ENCODE measurements around the gene OR5AU1.
"Not testable (repeated sequence)": the region's sequence is repeated elsewhere in the genome, so short reads cannot be mapped to it uniquely, and the experiment has no call there.

The OR5AU1 gene

GRCh38 chr14:21171128-21171527 is 15.3 kb upstream of the OR5AU1 start:
- DNase-seq (ENCODE audit: low read depth in 2 of 2), result no peak

- DNase-seq (ENCODE audit: low read depth in 2 of 2), result no peak
Observed at GRCh38 chr14:21169573-21169972, 13.7 kb upstream of the OR5AU1 start.

- no peak for DNase-seq (ENCODE audit: low read depth in 2 of 2)
Observed at GRCh38 chr14:21168055-21168454, 12.2 kb upstream of the OR5AU1 start.

GRCh38 chr14:21165670-21166069 is 9.8 kb upstream of the OR5AU1 start:
- DNase-seq (ENCODE audit: low read depth in 2 of 2), result not testable (repeated sequence)

GRCh38 chr14:21165002-21165605 is 9.2 kb upstream of the OR5AU1 start:
- not testable (repeated sequence) for DNase-seq (ENCODE audit: low read depth in 2 of 2)

GRCh38 chr14:21163871-21164291 is 8.0 kb upstream of the OR5AU1 start:
- DNase-seq (ENCODE audit: low read depth in 2 of 2), result no peak

- no peak for DNase-seq (ENCODE audit: low read depth in 2 of 2)
Observed at GRCh38 chr14:21162081-21162480, 6.2 kb upstream of the OR5AU1 start.

GRCh38 chr14:21160061-21160610 is 4.3 kb upstream of the OR5AU1 start:
- no peak for DNase-seq (ENCODE audit: low read depth in 2 of 2)

GRCh38 chr14:21158175-21158574 is 2.3 kb upstream of the OR5AU1 start:
- DNase-seq (ENCODE audit: low read depth in 2 of 2), result not testable (repeated sequence)

- no peak for DNase-seq (ENCODE audit: low read depth in 2 of 2)
Observed at GRCh38 chr14:21149641-21150367, 6.1 kb downstream of the OR5AU1 start.

- no peak for DNase-seq (ENCODE audit: low read depth in 2 of 2)
Observed at GRCh38 chr14:21145437-21145836, 10.4 kb downstream of the OR5AU1 start.

- DNase-seq (ENCODE audit: low read depth in 2 of 2), result no peak
Observed at GRCh38 chr14:21142357-21142756, 13.5 kb downstream of the OR5AU1 start.

- DNase-seq (ENCODE audit: low read depth in 2 of 2), result no peak
Observed at GRCh38 chr14:21136024-21136423, 19.8 kb downstream of the OR5AU1 start.

- DNase-seq (ENCODE audit: low read depth in 2 of 2), result no peak
Observed at GRCh38 chr14:21133901-21134300, 22.0 kb downstream of the OR5AU1 start.

GRCh38 chr14:21123429-21123828 is 32.4 kb downstream of the OR5AU1 start:
- no peak for DNase-seq (ENCODE audit: low read depth in 2 of 2)

- DNase-seq (ENCODE audit: low read depth in 2 of 2), result no peak
Observed at GRCh38 chr14:21121122-21121521, 34.7 kb downstream of the OR5AU1 start.

- DNase-seq (ENCODE audit: low read depth in 2 of 2), result no peak
Observed at GRCh38 chr14:21120686-21121085, 35.2 kb downstream of the OR5AU1 start.

- no peak for DNase-seq (ENCODE audit: low read depth in 2 of 2)
Observed at GRCh38 chr14:21118933-21119332, 36.9 kb downstream of the OR5AU1 start.

GRCh38 chr14:21113369-21113768 is 42.5 kb downstream of the OR5AU1 start:
- no peak for DNase-seq (ENCODE audit: low read depth in 2 of 2)

GRCh38 chr14:21112255-21112654 is 43.6 kb downstream of the OR5AU1 start:
- no peak for DNase-seq (ENCODE audit: low read depth in 2 of 2)

- DNase-seq (ENCODE audit: low read depth in 2 of 2), result no peak
Observed at GRCh38 chr14:21109377-21110138, 46.3 kb downstream of the OR5AU1 start.

- no peak for DNase-seq (ENCODE audit: low read depth in 2 of 2)
Observed at GRCh38 chr14:21108791-21109190, 47.1 kb downstream of the OR5AU1 start.
